Calu3 (cell line): Measurements from ENCODE around the gene KCNJ5. TPM values are rescaled to one million over a fixed set of nuclear protein-coding genes. Genes with fewer than 3 reads are reported as not detected.

Experiments
- BruUV-seq: library from RNA; stranded (reverse); fragments of 400-500 nt; replicated peaks from 2 replicates; lab custom pipeline; 2021; lab: Mats Ljungman, UMichigan
- CTCF ChIA-PET: fragments of 300-600 bp; sonication (Branson Sonifier 250); formaldehyde crosslinking; loops from one replicate; lab custom pipeline; 2022; ENCODE audit warnings: antibody characterized with exemption; lab: Charles Lee
- DNase-seq: peaks from one replicate; pipeline ENCODE4 v3.0.0; 2022
- H3K27ac Mint-ChIP-seq: one replicate; pipeline ENCODE4 v1.8.0; 2022; ENCODE audit warnings: mixed read lengths; ENCODE audit not compliant: unreplicated experiment
- H3K27me3 Mint-ChIP-seq: one replicate; pipeline ENCODE4 v1.8.0; 2022; ENCODE audit warnings: mixed read lengths; ENCODE audit not compliant: unreplicated experiment
- H3K36me3 Mint-ChIP-seq: one replicate; pipeline ENCODE4 v1.8.0; 2022; ENCODE audit warnings: mild to moderate bottlenecking, moderate library complexity, mixed read lengths; ENCODE audit not compliant: insufficient read depth, unreplicated experiment
- H3K4me1 Mint-ChIP-seq: one replicate; pipeline ENCODE4 v1.8.0; 2022; ENCODE audit warnings: mild to moderate bottlenecking, low read depth, mixed read lengths; ENCODE audit not compliant: unreplicated experiment
- H3K4me3 Mint-ChIP-seq: one replicate; pipeline ENCODE4 v1.8.0; 2022; ENCODE audit warnings: mild to moderate bottlenecking, low read depth, moderate library complexity, mixed read lengths; ENCODE audit not compliant: unreplicated experiment
- H3K9me3 Mint-ChIP-seq: one replicate; pipeline ENCODE4 v1.8.0; 2022; ENCODE audit warnings: low read depth, mixed read lengths; ENCODE audit not compliant: unreplicated experiment
- CTCF ChIP-seq: fragments of 200-600 bp; IDR thresholded peaks from one replicate; pipeline ENCODE4 v1.8.0; 2022; ENCODE audit warnings: antibody characterized with exemption; ENCODE audit not compliant: unreplicated experiment
- intact Hi-C: fragments of 100-400 bp; cut with micrococcal nuclease; formaldehyde crosslinking; loops from one replicate; pipeline ENCODE4 v1.10.0; 2022; ENCODE audit not compliant: unreplicated experiment
- total RNA-seq: library from RNA; stranded (reverse); gene quantifications from 2 replicates; pipeline ENCODE4 v1.2.3, GENCODE V29; 2022

Gene KCNJ5
- total RNA-seq, 1 experiment from 2014 or later: not detected

- no peak overlapping the region for H3K27ac Mint-ChIP-seq
- intact Hi-C loops: no loop called here
- peaks cover 3% of the 10 kb centered on the region for H3K27me3 Mint-ChIP-seq
- CTCF ChIA-PET: no interaction called here
- no peak for DNase-seq
- H3K4me1 Mint-ChIP-seq: peaks cover 7% of the 10 kb centered on the region
- H3K36me3 Mint-ChIP-seq: peaks cover 6% of the 10 kb centered on the region
- H3K9me3 Mint-ChIP-seq: no peaks in the 10 kb centered on the region
- no TSS peak for BruUV-seq
- no peak for TF ChIP-seq CTCF
- H3K4me3 Mint-ChIP-seq: no peak overlapping the region
Measured at GRCh38 chr11:128893578-128894285, 2.6 kb downstream of the KCNJ5 start.

GRCh38 chr11:128894286-128894681 lies 3.1 kb downstream of the KCNJ5 start:
- BruUV-seq: no TSS peak
- H3K36me3 Mint-ChIP-seq: peaks cover 6% of the 10 kb centered on the region
- CTCF ChIA-PET: interaction anchor here (0.6 kb wide), 1 partner anchor 985 kb away, joined by 6 read pairs; no protein-coding TSS in a partner anchor
- intact Hi-C loops: no loop called here
- H3K4me1 Mint-ChIP-seq: peaks cover 12% of the 10 kb centered on the region
- H3K27me3 Mint-ChIP-seq: no peaks in the 10 kb centered on the region
- H3K9me3 Mint-ChIP-seq: no peaks in the 10 kb centered on the region
- no peak for TF ChIP-seq CTCF
- no peak overlapping the region for H3K27ac Mint-ChIP-seq
- no peak for DNase-seq
- H3K4me3 Mint-ChIP-seq: no peak overlapping the region

- no peak for TF ChIP-seq CTCF
- DNase-seq: no peak
- no peak overlapping the region for H3K4me3 Mint-ChIP-seq
- intact Hi-C loops: no loop called here
- peaks cover 6% of the 10 kb centered on the region for H3K36me3 Mint-ChIP-seq
- no TSS peak for BruUV-seq
- H3K27me3 Mint-ChIP-seq: no peaks in the 10 kb centered on the region
- no peak overlapping the region for H3K27ac Mint-ChIP-seq
- CTCF ChIA-PET: interaction anchor here (0.6 kb wide), 1 partner anchor 984 kb away, joined by 6 read pairs; no protein-coding TSS in a partner anchor
- H3K4me1 Mint-ChIP-seq: peaks cover 13% of the 10 kb centered on the region
- no peaks in the 10 kb centered on the region for H3K9me3 Mint-ChIP-seq
Measured at GRCh38 chr11:128894685-128895084, 3.5 kb downstream of the KCNJ5 start.

- no peaks in the 10 kb centered on the region for H3K9me3 Mint-ChIP-seq
- intact Hi-C loops: no loop called here
- peaks cover 6% of the 10 kb centered on the region for H3K36me3 Mint-ChIP-seq
- TF ChIP-seq CTCF: no peak
- no peak overlapping the region for H3K27ac Mint-ChIP-seq
- DNase-seq: no peak
- H3K4me1 Mint-ChIP-seq: peaks cover 13% of the 10 kb centered on the region
- BruUV-seq: no TSS peak
- CTCF ChIA-PET: no interaction called here
- H3K27me3 Mint-ChIP-seq: no peaks in the 10 kb centered on the region
- no peak overlapping the region for H3K4me3 Mint-ChIP-seq
Measured at GRCh38 chr11:128895526-128895925, 4.4 kb downstream of the KCNJ5 start.
